LHCN-M2 (cell line): ENCODE results near the gene ORAI3. TPM values are rescaled to one million over a fixed set of nuclear protein-coding genes. Genes with fewer than 3 reads are reported as not detected.

ENCODE experiments used
- total RNA-seq: library from RNA; depleted of rRNA; stranded (reverse); fragments of >200 nt; gene quantifications from 2 replicates; pipeline ENCODE4 v1.2.3, GENCODE V29; 2014; rRNA removed

Gene ORAI3
- total RNA-seq, 1 experiment from 2014 or later, result 73.6 TPM

Other genes with a start within 250 kb of the ORAI3 start
- 10.3 and 16.1 TPM in 2 replicates for gene SRCAP, start 249.9 kb upstream of the ORAI3 start, total RNA-seq
- 39.8 and 42.3 TPM in 2 replicates for gene PHKG2, start 200.6 kb upstream of the ORAI3 start, total RNA-seq
- gene CFAP119, start 187.0 kb upstream of the ORAI3 start, total RNA-seq, result 4.0 and 5.1 TPM in 2 replicates
- gene RNF40, start 186.7 kb upstream of the ORAI3 start, total RNA-seq, result 102 and 105 TPM in 2 replicates
- gene ZNF629, start 161.9 kb upstream of the ORAI3 start, total RNA-seq, result 20.8 and 21.0 TPM in 2 replicates
- 71.5 and 74.5 TPM in 2 replicates for gene BCL7C, start 55.0 kb upstream of the ORAI3 start, total RNA-seq
- 2.5 and 4.1 TPM in 2 replicates for gene CTF1, start 52.5 kb upstream of the ORAI3 start, total RNA-seq
- gene FBXL19, start 25.5 kb upstream of the ORAI3 start, total RNA-seq, result 28.6 and 33.2 TPM in 2 replicates
- gene SETD1A, start 8.7 kb downstream of the ORAI3 start, total RNA-seq, result 2.4 and 3.4 TPM in 2 replicates
- gene HSD3B7, start 36.1 kb downstream of the ORAI3 start, total RNA-seq, result 133 and 143 TPM in 2 replicates
- 1.7 and 4.1 TPM in 2 replicates for gene STX1B, start 61.6 kb downstream of the ORAI3 start, total RNA-seq
- 51.4 and 52.9 TPM in 2 replicates for gene STX4, start 84.5 kb downstream of the ORAI3 start, total RNA-seq
- 96.0 and 115 TPM in 2 replicates for gene ZNF668, start 125.2 kb downstream of the ORAI3 start, total RNA-seq
- 28.5 and 33.0 TPM in 2 replicates for gene ZNF646, start 125.4 kb downstream of the ORAI3 start, total RNA-seq
- 9.2 and 9.7 TPM in 2 replicates for gene PRSS53, start 139.9 kb downstream of the ORAI3 start, total RNA-seq
- 390 and 435 TPM in 2 replicates for gene VKORC1, start 145.7 kb downstream of the ORAI3 start, total RNA-seq
- gene BCKDK, start 159.3 kb downstream of the ORAI3 start, total RNA-seq, result 199 and 204 TPM in 2 replicates
- 30.5 and 30.7 TPM in 2 replicates for gene KAT8, start 168.6 kb downstream of the ORAI3 start, total RNA-seq
- gene PRSS8, start 186.7 kb downstream of the ORAI3 start, total RNA-seq, result not detected in 2 replicates
- 0.40 and 0.64 TPM in 2 replicates for gene PRSS36, start 201.0 kb downstream of the ORAI3 start, total RNA-seq
- 42.3 and 58.2 TPM in 2 replicates for gene FUS, start 231.1 kb downstream of the ORAI3 start, total RNA-seq